Ovary (tissue), 9 donors: ENCODE results near the gene PPP2R2C. TPM values are rescaled to one million over a fixed set of nuclear protein-coding genes. Genes with fewer than 3 reads are reported as not detected.

ENCODE experiments used
- DNase-seq, 5 donors: peaks; one replicate each; pipeline ENCODE4 v3.0.0-alpha.2; 2019 to 2020
- H3K27ac ChIP-seq, 2 donors: fragments of 200-600 bp; one replicate each; pipeline versions ENCODE4 v1.5.1 to v1.8.0; 2019 to 2022
- H3K27me3 ChIP-seq: fragments of 200-600 bp; one replicate; pipeline ENCODE4 v1.8.0; 2022
- H3K36me3 ChIP-seq: fragments of 200-600 bp; sonication (generic); one replicate; pipeline ENCODE4 v1.5.1; 2019
- H3K4me1 ChIP-seq: one replicate; pipeline ENCODE4 v1.8.1; 2013; ENCODE audit warnings: mild to moderate bottlenecking, moderate library complexity; ENCODE audit not compliant: insufficient read depth
- H3K4me3 ChIP-seq: fragments of 200-600 bp; sonication (generic); one replicate; pipeline ENCODE4 v1.5.1; 2017
- H3K9me3 ChIP-seq, 2 donors: fragments of 200-600 bp in 1 of 2; sonication (generic) in 1 of 2; one replicate each; pipeline versions ENCODE4 v1.5.1 to v1.8.1; 2013 to 2019; ENCODE audit warnings: mild to moderate bottlenecking in 1 of 2, moderate library complexity in 1 of 2
- EP300 ChIP-seq: sonication (generic); formaldehyde crosslinking; IDR thresholded peaks from one replicate; pipeline ENCODE4 v1.6.1; 2017; ENCODE audit warnings: antibody characterized with exemption
- POLR2A ChIP-seq: fragments of 450-650 bp; IDR thresholded peaks from one replicate; pipeline ENCODE4 v1.6.1; 2017; ENCODE audit warnings: antibody characterized with exemption, mild to moderate bottlenecking, moderate library complexity
- whole genome bisulfite sequencing, 3 donors: extraction: QIAGEN DNeasy Blood & Tissue Kit in 1 of 3; methylation state at CpG; one replicate each; pipeline versions ENCODE4 v1.1.5 to v1.1.7; 2013 to 2017; 5-methylcytosine and 5-hydroxymethylcytosine counted together
- intact Hi-C, 4 donors: fragments of 100-400 bp; cut with DNase I; formaldehyde crosslinking; loops; one replicate each; pipeline versions ENCODE4 v1.11.0 to v1.15.1; 2022 to 2023
- polyA plus RNA-seq, 2 donors: library from polyadenylated mRNA; stranded (reverse); fragments of 200-250 nt in 1 of 2; fragments of 350-450 nt in 1 of 2; fragmentation: Illumina TruSeq in 1 of 2; extraction: RNeasy Lipid Tissue Mini Kit (QIAGEN cat#74804) in 1 of 2; gene quantifications; one replicate each; pipeline ENCODE4 v1.2.3, GENCODE V29; 2013 to 2014
- total RNA-seq, 7 donors: library from RNA; depleted of rRNA in 2 of 7; stranded (reverse); fragments of >200 nt in 2 of 7; fragmentation: NEBNext Ultra II Directional in 3 of 7; extraction: Animal tissue kit (Norgen Biotek cat#: 25700) in 3 of 7; gene quantifications; one replicate each; pipeline versions ENCODE4 v1.1.0 to v1.2.4, GENCODE V29; 2016 to 2023
- TF ChIP-seq, protein P1 (sequence below), 3 donors: fragments of 450-650 bp in 2 of 3; fragments of 200-600 bp in 1 of 3; IDR thresholded peaks; one replicate each; pipeline versions ENCODE4 v1.5.1 to v1.8.0; 2016 to 2022; ENCODE audit warnings: antibody characterized with exemption in 3 of 3, mild to moderate bottlenecking in 1 of 3
- donor health status: DM: no; HTN: no; CAD: no; lungs with moderate emphysema.
- donor health status: DM: no; HTN: no; CAD: no.
- donor health status: Bipolar disorder and iron deficiency.
- donor health status: DM: yes; HTN: yes; CAD: no.
- donor health status: DM: no; HTN: no; CAD: no.
- donor health status: DM: yes; HTN: yes; CAD: no.

The PPP2R2C gene
- total and polyA plus RNA-seq, 9 donors, result 0.12 to 4.5 (median 0.77) TPM

DNA sequence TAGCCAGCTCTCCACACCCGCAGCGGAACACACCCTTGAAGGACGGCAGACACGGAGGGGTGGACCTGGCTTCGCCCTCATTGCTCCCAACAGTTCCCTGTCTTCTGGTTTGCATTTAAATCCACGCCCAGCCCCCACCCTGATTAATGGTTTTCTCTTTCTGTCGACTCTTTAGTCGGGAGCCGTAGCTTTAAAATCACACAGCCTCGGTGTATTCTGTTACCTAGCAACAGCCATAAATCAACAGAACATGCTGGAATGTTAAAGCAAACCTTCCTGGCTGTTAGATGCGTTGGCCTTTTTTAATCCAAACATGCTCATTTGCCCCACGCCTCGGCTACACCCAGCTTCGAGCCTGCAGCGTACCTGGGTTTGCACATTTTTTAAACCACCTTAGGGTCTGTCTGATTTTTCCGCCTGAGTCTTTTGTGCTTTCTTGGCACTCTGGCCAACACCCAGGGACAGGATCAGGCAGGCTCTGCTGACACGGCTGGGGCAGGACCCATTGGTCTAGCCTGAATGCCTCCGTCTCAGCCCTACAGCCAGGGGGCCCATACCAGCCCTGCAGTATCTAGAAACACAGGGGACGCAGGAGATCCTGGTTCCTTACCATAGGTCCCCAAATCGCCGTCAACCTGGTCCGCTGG lies 21.4 kb upstream of the PPP2R2C start:
- WGBS, 3 donors, result 19 to 23% (median 21%) methylated on average over 22 of the region's 22 CpGs
- no peak overlapping the region for H3K4me3 ChIP-seq
- H3K27me3 ChIP-seq, result no peaks in the 10 kb centered on the region
- intact Hi-C loops, result no loop called here
- H3K27ac ChIP-seq, result no peak overlapping the region
- no peak for DNase-seq
- peaks cover 0 to 4% of the 10 kb centered on the region in 2 donors for H3K9me3 ChIP-seq
- no peaks in the 10 kb centered on the region for H3K4me1 ChIP-seq
- TF ChIP-seq POLR2A (no peak), EP300 (no peak)
- TF ChIP-seq, protein P1, sequence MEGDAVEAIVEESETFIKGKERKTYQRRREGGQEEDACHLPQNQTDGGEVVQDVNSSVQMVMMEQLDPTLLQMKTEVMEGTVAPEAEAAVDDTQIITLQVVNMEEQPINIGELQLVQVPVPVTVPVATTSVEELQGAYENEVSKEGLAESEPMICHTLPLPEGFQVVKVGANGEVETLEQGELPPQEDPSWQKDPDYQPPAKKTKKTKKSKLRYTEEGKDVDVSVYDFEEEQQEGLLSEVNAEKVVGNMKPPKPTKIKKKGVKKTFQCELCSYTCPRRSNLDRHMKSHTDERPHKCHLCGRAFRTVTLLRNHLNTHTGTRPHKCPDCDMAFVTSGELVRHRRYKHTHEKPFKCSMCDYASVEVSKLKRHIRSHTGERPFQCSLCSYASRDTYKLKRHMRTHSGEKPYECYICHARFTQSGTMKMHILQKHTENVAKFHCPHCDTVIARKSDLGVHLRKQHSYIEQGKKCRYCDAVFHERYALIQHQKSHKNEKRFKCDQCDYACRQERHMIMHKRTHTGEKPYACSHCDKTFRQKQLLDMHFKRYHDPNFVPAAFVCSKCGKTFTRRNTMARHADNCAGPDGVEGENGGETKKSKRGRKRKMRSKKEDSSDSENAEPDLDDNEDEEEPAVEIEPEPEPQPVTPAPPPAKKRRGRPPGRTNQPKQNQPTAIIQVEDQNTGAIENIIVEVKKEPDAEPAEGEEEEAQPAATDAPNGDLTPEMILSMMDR (IDR thresholded peaks at IDR 0.05), result no peak
- no peaks in the 10 kb centered on the region for H3K36me3 ChIP-seq

- Histone ChIP-seq H3K27me3 (no peaks in the 10 kb centered on the region), H3K4me1 (no peaks in the 10 kb centered on the region), H3K36me3 (no peaks in the 10 kb centered on the region), H3K4me3 (no peak overlapping the region), H3K9me3 (peaks cover 0 to 9% of the 10 kb centered on the region in 2 donors), H3K27ac (no peak overlapping the region)
- no peak for TF ChIP-seq EP300
- TF ChIP-seq, protein P1 (IDR thresholded peaks at IDR 0.05), result no peak
- no peak for TF ChIP-seq POLR2A
- WGBS, 3 donors, result 58 to 63% (median 61%) methylated on average over 13 of the region's 13 CpGs
- intact Hi-C loops, result no loop called here
- no peak for DNase-seq
Measured at GRCh38 chr4:6492861-6493657, 20.6 kb upstream of the PPP2R2C start.

DNA sequence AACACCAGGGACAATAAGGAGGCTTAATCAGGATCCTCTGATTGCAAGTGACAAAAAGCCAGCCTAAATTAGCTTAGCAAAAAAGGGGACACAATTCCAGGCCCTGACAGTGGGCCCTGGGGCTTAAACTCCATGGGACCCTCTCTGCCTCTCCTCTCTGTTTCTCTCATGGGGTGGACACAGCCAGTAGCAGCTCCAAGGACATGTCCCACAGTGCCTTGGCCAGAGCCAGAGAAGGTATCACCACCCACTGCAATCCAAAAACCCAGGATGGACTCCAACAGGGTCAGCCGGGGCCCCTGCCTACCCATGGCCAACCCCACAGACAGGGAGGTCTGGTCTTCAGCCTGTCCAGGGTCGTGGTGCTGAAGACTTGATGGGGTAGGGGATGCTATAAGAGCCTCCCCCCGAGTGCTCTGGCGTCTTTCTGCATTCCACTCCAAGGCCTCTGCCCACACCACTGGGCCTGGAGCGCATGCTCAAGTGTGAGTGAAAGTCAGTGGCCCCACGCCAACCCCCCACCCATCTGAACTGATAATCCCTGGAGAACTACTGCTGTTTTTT lies 19.7 kb upstream of the PPP2R2C start:
- no peak for DNase-seq

GRCh38 chr4:6491235-6491634 lies 18.8 kb upstream of the PPP2R2C start:
- H3K9me3 ChIP-seq, result peaks cover 0 to 9% of the 10 kb centered on the region in 2 donors
- TF ChIP-seq, protein P1 (IDR thresholded peaks at IDR 0.05), result no peak
- H3K4me1 ChIP-seq, result no peaks in the 10 kb centered on the region
- no peaks in the 10 kb centered on the region for H3K27me3 ChIP-seq
- no peak overlapping the region for H3K27ac ChIP-seq
- intact Hi-C loops, result no loop called here
- DNase-seq, result no peak
- H3K4me3 ChIP-seq, result no peak overlapping the region
- H3K36me3 ChIP-seq, result no peaks in the 10 kb centered on the region

More for the DNA sequence above, 19.7 kb upstream of the PPP2R2C start:
- H3K4me1 ChIP-seq, result no peaks in the 10 kb centered on the region
- H3K27me3 ChIP-seq, result no peaks in the 10 kb centered on the region
- H3K27ac ChIP-seq, result no peak overlapping the region
- 81 to 88% (median 83%) methylated on average over 6 of the region's 6 CpGs for WGBS, 3 donors
- H3K36me3 ChIP-seq, result no peaks in the 10 kb centered on the region
- peaks cover 0 to 9% of the 10 kb centered on the region in 2 donors for H3K9me3 ChIP-seq
- H3K4me3 ChIP-seq, result no peak overlapping the region
- TF ChIP-seq POLR2A (no peak), EP300 (no peak)
- TF ChIP-seq, protein P1 (IDR thresholded peaks at IDR 0.05), result no peak
- intact Hi-C loops, result no loop called here
